Anterior cingulate cortex (tissue), 58 donors: ENCODE results near the gene SRRT.
A peak's percentile ranks its signal among the peaks of the same experiment; 100 is the strongest.
"Not testable (repeated sequence)": the region's sequence is repeated elsewhere in the genome, so short reads cannot be mapped to it uniquely, and the experiment has no call there.

Experiments
- DNase-seq, 58 donors: peaks; one replicate each; lab custom pipeline; 2025; lab: John Stamatoyannopoulos, UW

The SRRT gene

DNA sequence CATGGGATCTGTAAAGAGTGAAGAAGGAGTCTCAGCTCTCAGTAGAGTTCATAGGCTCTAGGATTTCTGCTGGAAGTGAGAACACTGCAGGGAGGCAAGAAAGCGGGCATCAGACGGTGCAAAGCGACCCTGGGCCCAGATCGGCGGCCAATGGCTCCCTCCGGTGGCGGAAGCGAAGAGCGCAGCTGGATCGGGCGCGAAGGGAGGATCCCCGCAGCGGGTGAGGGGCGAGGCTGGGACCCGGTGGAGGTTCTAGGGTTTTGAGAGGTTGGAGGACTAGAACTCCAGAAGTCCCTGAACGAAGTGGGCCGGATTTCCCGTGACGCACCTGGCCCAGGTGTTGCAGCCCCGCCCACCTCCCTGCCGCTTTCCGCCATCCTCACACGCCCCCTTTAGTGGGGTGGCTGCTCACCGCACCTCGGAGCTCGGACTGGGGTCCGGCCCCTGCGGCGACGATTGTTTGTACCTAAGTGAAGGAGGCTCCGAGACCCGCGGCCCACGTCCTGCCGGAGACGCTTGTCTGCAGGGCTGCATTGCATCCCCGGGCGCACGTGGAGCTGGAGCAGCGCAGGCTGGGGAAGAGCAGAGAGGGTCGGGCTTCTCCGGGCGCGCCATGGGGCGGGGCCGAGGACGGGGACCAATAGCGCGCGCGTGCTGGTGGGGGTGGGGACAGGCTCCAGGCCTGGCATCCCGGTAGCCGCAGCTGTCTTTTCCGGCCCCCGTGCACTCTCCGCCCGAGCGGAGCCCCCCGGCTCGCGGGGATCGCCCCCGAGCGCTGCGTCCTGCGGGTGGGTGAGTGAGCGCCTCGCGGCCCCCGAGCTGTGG lies 22.6 kb upstream of the SRRT start, which contains the start of gene SLC12A9:
Gene SLC12A9 (plus strand): TSS at position 666 of the 825 bp plus-strand sequence. CDS start 1,485 bp downstream, outside the sequence.
- peak in 57 of 58 donors; percentile 37 to 91 (median 82) for DNase-seq

- no peak for DNase-seq
Measured at GRCh38 chr7:100854146-100854895, 20.6 kb upstream of the SRRT start.

- not testable (repeated sequence) for DNase-seq
Measured at GRCh38 chr7:100854899-100855298, 20.0 kb upstream of the SRRT start.

DNA sequence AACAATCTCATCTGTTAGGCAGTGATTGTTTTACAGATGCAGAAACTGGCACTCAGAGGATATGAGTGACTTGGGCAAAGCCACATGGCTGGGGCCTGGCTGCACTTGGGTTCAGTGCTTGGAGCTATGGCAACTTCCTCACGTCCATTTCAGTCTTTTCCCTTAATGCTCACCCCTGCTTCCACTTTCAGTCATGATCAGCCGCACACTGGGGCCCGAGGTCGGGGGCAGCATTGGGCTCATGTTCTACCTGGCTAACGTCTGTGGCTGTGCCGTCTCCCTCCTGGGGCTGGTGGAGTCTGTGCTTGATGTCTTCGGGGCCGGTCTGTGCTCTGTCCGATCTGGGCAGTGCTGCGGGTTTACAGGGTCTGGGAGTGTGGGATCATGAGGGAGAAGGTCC lies 19.4 kb upstream of the SRRT start:
- no peak for DNase-seq

DNA sequence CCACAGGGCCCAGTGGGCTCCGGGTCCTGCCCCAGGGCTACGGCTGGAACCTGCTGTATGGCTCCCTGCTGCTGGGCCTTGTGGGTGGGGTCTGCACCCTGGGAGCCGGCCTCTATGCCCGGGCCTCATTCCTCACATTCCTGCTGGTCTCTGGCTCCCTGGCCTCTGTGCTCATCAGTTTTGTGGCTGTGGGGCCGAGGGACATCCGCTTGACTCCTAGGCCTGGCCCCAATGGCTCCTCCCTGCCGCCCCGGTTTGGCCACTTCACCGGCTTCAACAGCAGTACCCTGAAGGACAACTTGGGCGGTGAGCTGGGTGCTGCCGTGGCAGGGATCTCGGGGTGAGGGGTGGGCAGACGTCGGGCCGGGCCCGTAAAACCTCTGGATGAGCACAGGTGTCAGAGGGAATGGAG lies 18.0 kb upstream of the SRRT start:
- DNase-seq = no peak

DNA sequence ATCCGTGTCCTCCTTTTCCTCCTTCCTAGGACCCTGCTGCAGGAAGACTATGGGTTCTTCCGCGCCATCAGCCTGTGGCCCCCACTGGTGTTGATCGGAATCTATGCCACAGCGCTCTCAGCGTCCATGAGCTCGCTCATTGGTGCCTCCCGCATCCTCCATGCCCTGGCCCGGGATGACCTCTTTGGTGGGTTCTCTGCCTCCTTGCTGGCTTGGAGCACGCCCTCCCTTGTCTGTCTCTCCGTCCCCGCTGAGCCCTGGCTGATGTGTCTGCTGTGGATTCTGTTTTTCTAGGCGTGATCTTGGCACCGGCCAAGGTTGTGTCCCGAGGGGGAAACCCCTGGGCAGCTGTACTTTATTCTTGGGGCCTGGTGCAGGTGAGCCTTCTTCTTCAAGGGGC lies 15.0 kb upstream of the SRRT start:
- DNase-seq = no peak

DNA sequence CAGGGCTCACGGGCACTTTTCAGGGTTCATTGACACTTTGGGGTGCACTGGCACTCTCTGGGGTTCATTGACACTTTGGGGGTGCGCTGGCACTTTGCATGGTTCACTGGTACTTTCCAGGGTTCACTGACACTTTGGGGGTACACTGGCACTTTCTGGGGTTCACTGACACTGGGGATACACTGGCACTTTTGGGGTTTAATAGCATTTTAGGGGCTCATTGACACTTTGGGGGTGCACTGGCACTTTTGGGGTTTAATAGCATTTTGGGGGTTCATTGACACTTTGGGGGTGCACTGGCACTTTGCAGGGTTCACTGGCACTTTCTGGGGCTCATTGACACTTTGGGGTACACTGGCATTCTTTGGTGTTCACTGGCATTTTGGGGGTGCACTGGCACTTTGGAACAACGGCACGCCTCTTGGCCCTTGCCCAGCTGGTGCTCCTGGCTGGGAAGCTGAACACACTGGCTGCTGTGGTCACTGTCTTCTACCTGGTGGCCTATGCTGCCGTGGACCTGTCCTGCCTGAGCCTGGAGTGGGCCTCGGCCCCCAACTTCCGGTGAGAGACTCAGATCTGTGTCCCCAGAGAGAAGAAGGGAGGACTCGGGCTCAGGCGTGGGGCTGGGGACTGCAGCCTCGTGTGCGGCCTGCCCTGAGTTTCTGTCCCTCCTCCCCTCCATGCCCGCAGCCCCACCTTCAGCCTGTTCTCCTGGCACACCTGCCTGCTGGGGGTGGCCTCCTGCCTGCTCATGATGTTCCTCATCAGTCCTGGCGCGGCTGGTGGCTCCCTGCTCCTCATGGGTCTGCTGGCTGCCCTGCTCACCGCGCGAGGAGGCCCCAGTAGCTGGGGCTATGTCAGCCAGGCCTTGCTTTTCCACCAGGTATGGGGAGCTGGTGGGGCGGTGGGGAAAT lies 13.9 kb upstream of the SRRT start:
- DNase-seq = no peak

DNA sequence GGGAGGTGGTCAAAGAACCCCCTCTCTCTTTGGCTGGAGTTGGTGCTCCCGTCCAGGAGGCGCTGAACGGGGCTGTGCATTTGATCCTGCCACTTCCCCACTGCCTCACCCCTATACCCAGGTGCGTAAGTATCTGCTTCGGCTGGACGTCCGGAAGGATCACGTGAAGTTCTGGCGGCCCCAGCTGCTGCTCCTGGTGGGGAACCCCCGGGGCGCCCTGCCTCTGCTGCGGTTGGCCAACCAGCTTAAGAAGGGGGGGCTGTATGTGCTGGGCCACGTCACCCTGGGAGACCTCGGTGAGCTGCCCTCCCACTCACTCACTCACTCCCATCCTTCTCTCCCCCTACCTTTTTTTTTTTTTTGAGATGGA lies 13.3 kb upstream of the SRRT start:
- DNase-seq = no peak

DNA sequence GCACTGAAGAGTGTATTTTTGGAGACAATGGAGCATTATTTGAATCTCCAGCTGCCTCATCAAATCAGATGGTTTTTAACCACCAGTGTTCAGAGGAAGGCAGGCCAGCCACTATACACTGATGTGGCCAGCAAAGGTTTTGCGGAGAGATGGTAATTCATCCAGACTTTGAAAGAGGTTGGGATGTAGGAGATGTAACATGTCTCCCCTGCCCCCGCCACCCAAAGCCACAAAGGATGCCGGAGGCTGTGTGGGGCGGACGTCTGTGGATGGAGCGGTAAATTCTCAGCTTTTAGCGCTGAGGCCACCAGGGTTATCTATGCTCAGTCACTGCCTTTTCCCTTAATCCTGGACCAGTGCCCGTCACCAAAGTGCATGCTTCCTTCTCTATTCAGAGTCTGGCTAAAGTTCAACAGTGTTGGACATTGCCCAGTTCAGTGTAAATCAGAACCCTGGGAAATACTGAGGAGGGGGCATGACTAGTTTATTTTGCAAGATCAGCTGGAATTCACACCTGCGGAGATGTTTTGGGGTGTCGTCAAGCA lies 11.4 kb upstream of the SRRT start:
- DNase-seq = peak in 6 of 58 donors; percentile 10 to 32 (median 19)

DNA sequence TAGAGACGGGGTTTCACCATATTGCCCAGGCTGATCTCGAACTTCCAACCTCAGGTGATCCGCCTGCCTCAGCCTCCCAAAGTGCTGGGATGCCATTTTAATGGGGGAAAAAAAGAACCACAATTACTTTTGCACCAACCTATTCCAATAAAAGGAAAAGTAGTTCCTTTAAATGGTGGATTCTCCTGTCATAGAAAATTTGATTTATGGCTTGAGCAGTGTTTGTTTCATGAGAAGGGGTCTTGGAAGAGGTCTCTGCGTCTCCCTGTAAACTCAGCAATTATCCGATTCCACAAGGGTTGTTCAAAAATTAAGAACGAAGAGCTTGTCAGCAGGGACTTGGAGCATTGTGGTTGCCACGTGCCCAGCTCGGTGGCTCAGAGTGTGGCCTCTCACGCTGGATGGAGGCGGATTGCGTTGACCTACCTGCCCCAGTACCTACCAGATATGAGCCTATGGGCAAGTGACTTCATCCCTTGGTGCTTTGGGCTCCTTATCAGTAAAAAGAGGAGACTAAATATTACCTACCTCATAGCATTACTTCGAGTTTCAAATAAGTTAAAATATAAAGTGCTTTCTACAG lies 10.5 kb upstream of the SRRT start:
- DNase-seq = no peak

DNA sequence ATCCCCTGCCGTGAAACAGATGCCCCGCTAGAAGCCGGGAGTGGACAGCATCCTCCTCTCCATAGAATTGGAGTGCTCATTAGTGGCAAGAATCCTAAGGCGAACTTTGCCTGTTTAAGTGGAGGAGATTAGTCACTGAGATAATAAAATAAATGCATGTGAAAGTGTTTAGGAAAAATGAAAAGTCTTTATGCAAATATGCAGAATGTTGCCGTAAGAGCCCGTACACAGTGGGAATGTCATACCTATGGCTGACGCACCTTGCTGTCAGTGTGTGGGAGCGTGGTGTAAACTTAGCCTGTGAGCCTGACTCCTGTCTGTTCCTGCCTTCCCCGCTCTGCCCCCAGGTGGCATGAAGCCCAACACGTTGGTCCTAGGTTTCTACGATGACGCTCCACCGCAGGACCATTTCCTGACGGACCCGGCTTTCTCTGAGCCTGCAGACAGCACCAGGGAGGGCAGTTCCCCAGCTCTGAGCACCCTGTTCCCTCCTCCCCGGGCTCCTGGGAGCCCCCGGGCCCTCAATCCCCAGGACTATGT lies 9.5 kb upstream of the SRRT start:
- peak in 3 of 58 donors; percentile 40 to 53 (median 45) for DNase-seq

- DNase-seq = peak in 56 of 58 donors; percentile 6 to 93 (median 75)
Measured at GRCh38 chr7:100865938-100866728, 8.8 kb upstream of the SRRT start.

- no peak for DNase-seq
Measured at GRCh38 chr7:100866729-100867039, 8.2 kb upstream of the SRRT start.

DNA sequence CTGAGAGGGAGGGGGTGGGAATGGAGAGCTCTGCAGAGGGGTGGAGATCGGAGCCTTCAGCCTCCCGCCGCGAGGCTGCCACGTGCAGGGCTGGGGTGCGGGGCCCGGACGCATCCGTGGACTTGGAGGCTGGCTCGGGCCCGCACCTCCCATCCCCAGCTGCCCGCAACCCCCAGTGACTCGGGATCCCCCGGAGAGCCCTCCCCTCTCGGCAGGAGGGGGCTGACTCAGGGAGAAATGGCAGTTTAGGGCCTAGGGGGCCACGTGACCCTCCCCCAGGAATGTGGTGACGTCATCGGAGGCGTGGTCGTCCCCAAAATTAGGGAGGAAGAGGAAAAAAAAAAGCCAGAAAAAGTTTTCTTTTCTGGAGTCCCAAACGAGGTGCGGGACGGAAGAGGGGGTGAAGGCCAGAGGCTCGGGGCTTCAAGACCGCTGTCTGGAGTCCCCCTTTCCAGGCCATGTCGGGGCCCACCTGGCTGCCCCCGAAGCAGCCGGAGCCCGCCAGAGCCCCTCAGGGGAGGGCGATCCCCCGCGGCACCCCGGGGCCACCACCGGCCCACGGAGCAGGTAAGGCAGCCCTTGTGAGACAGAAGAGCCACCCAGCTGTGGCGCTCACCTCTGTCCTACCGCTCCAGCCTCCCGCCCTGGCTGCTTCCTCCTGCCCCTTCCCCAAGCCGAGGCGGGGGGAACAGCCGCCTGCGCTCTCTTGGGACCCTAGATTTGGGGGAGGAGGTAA lies 7.7 kb upstream of the SRRT start, which contains the start of gene TRIP6:
Gene TRIP6 (plus strand): TSS at position 348 of the 736 bp plus-strand sequence. CDS start 111 bp downstream, at position 459.
- peak in 56 of 58 donors; percentile 11 to 84 (median 67) for DNase-seq

GRCh38 chr7:100867776-100868485 lies 7.0 kb upstream of the SRRT start:
- no peak for DNase-seq

GRCh38 chr7:100873599-100874299 lies 1.2 kb upstream of the SRRT start:
- DNase-seq = no peak

DNA sequence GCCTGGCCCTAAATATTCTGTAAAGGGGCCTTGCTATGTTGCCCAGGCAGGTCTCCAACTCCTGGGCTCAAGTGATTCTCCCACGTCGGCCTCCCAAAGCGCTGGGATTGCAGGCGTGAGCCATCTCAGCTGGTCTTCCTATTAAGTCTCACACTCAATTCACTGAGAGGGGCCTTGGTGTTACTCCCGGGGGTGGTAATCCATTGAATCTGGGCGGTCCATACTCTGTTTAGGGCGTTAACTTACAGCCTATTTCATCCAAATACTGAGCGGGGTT lies 665 bp upstream of the SRRT start:
- DNase-seq = peak in 1 of 58 donors; percentile 36
